HUDEP-2 (cell line): Measurements from ENCODE around the gene ARCN1.
"Not testable (repeated sequence)": the region's sequence is repeated elsewhere in the genome, so short reads cannot be mapped to it uniquely, and the experiment has no call there.

Source experiments
- DNase-seq, 76 experiments: peaks; one replicate each; lab custom pipeline; 2025; ENCODE audit not compliant: unreplicated experiment in 76 of 76; lab: John Stamatoyannopoulos, UW

The ARCN1 gene

GRCh38 chr11:118604566-118604965, 32.4 kb downstream of the ARCN1 start:
- DNase-seq: no peak

GRCh38 chr11:118605116-118605867, 33.1 kb downstream of the ARCN1 start:
- no peak for DNase-seq

DNA sequence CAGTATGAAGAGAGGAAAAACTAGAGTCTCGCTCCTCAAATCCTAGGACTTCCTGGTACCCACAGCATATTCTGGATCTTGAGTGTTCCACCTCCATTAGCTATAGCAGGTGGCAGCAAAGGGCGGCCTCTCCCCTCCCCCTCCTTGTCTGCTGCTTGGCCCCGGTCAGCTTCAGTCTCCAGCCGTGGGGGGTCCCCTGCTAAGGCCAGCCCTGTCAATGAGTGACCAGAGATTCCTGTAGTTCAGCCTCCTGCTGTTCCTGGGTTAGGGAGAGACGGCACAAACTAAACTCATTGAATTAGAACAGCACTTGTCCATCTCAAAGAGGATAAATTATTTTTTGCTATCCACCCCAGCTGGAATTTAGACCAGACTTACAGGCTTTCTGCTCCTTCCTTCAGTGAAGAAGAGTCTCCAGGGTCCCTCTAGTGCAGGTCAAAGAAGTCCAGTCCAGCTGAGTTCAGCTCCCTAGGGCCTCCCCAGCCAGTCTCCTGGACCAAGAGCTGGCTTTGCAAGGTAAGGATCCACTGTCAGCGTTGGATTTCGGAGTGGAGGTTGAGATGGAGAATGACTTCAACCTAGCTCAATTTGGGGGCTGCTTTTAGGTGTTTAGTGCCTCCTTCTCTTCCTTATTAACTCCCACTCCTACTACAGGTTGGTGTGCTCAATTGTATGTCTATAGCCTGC, 34.1 kb downstream of the ARCN1 start:
- no peak for DNase-seq

GRCh38 chr11:118606844-118607228, 34.6 kb downstream of the ARCN1 start:
- no peak for DNase-seq

- DNase-seq: peak in 54 of 76 experiments; percentile 13 to 59 (median 39)
Measured at GRCh38 chr11:118607401-118608359, 35.5 kb downstream of the ARCN1 start, which contains the start of gene PHLDB1. Gene PHLDB1, plus strand, starts transcription at chr11:118607615. Its CDS starts 6,222 bp downstream, at chr11:118613837.

DNA sequence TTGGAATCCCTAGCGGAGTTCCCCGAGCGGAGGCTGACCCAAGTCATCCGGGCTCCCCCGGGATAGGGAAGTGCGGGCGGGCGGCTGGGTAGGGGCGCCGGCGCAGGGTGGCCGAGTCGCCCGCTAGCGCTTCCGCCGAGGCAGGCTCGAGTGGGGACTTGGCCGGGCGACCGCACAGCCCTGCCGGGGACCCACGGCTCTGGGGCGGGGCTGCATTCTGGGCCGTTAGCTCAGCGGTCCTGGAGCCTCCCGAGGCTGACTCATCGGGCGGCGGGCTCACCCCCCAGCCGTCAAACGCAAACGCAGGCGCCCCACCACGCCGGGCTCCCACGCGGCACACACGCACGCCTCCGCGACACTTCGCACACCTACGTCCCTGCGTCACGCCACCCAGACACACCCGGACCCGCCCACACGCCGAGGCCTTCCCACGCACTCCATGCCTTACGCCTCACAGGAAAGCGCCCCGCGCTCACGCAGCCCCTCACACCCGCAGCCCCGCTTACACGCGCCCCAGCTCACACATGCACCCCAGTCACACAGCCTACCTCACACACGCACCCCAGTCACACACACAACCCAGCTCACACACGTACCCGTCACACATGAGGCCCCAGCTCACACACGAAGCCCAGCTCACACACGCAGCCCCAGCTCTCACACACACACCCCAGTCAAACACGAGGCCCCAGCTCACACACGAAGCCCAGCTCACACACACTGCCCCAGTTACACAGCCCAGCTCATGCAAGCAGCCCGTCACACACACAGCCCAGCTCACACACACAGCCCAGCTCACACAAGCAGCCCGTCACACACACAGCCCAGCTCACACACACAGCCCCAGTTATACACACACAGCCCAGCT, 36.4 kb downstream of the ARCN1 start:
- peak in 66 of 76 experiments; percentile 17 to 84 (median 58) for DNase-seq

DNA sequence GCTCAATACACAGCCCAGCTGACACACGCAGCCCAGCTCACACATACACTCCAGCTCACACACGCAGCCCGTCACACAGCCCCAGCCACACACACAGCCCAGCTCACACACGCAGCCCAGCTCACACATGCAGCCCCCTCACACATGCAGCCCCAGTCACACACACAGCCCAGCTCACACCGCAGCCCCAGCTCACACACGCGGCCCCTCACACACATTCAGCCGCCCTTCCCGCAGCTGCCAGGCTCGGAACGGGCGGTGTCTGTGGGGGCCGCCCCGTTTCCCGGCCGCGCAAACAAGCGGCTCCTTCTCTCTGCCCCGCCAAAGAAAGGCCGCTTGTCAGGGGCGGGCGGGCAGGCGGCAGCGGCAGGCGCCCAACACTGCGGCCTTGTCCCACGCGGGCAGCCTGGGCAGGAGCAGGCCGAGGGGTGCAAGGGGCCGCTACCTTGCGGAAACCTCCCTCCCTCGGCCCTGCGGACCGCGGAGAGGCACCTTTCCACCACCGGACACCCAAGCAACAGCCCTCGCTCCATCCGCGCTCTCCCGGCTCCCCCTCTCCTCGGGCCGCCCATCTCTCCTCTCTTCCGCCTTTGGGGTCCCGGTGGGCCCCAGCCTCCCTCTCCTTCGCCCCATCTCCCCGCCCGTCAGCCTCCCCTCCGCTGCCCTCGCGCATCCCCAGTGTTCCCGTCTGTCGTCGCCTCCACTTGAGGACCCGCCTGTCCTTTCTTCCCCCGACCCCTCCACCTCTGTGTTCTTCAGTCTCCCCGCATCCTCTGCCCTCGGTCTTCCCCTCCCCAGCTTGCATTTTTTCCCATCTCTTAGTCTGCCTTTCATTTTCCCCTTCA, 37.4 kb downstream of the ARCN1 start:
- peak in 6 of 76 experiments; percentile 14 to 50 (median 18) for DNase-seq

DNA sequence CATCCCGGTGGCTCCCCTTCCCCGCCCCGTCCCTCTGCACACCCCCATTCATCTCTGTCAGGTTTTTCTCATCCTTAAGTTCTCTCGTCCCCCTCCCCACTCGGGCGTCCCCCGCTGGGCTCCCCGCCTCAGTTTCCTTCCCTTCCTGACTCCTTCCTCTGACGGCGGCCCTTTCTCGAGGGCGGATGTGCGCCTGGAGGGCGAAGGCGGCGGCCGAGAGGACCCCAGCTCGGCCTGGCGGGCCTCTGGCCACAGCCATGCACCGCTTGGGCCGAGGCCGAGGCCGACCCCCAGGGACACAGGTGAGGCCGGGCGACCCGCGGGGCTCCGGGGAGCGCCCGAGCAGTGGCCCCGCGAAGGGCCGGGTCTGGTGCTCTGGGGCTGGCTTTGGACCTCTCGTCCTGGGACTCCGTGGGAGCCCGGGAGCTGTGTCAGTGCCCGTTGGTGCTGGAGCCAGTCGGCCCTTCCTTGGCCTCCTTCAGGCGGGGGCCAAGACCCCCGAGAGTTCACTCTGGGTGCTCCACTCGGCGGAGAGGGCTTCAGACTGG, 38.1 kb downstream of the ARCN1 start:
- DNase-seq: peak in 1 of 76 experiments; percentile 18

- DNase-seq: peak in 68 of 76 experiments; percentile 11 to 77 (median 56)
Measured at GRCh38 chr11:118610773-118611432, 38.7 kb downstream of the ARCN1 start.

- not testable (repeated sequence) for DNase-seq
Measured at GRCh38 chr11:118611433-118611795, 39.2 kb downstream of the ARCN1 start.

GRCh38 chr11:118612378-118612777, 40.2 kb downstream of the ARCN1 start:
- no peak for DNase-seq

DNA sequence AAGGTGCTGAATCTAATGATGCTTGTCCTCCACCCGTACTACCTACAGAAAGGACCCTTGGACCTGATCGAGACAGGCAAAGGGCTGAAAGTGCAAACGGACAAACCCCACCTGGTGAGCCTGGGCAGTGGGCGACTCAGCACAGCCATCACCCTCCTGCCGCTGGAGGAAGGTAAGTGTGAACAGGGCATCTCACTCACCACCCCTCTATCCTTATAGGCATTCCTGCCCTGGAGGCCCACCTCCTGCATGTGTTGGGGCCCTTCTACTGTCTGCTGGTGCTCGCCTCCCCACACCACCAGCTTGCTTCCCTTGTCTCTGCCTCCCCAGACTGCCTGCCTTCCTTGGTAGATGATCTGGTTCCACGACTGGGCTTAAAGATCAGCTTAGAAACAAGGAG, 42.3 kb downstream of the ARCN1 start:
- no peak for DNase-seq

DNA sequence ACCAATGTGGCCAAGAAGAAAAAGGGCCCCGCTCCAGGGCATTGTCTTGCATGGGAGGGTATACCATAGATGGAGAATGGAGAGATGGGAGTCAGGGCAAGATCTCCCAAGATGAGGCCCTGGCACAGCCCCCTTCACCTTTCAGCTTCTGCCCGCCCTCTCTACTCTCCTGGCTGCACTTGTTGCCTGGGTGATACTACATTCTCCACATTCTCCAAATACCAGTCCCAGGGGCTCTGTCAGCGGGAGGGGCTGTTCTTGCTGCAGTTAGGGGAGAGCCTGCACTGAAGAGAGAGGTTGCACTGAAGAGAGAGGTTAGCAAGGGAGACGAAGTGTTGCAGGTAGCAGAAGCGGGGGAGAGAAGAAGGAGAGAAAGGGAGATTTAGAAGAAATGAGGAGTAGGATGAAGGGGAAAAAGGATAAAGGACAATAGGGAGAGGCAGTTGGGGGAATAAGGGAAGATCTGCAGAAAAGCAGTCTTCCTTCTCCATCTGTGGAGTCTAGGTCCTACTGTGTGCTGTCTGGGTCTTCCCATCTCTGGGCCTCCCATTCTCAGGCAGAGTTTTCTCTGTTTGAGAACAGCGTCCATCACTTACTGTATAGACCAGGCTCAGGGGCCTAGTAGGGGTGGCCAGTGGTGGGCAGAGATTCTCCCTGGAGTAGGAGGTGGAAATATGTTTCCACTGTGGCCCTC, 43.2 kb downstream of the ARCN1 start:
- no peak for DNase-seq

GRCh38 chr11:118615976-118616371, 43.8 kb downstream of the ARCN1 start:
- no peak for DNase-seq

GRCh38 chr11:118618115-118618990, 46.1 kb downstream of the ARCN1 start:
- no peak for DNase-seq

GRCh38 chr11:118618991-118619375, 46.8 kb downstream of the ARCN1 start:
- no peak for DNase-seq
